ENCODE results near the gene MPPED2.

Gene MPPED2

DNA sequence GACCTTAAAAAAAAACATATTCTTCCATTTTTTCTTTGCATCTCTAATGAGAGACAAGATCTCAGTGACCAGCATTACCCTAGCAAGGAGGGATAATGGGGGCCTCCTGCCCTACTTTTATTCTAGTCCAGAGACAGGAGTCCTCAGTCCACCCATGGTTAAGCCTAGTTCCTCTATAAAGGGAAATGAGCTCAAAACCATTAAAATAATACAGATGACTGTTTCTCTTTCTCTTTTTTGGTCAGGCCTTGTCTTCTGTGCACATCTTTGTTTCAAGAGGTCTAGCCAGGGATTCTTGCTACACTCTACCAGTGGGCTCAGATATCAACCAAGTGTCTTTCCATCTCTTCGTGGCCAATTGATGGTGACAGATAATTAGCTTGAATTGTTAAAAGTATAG is 73.1 kb downstream of the MPPED2 start:
- TF ChIP-seq RAD21 (IDR thresholded peaks at IDR 0.05; ENCODE audit: low read depth) (no peak), YY1 (IDR thresholded peaks at IDR 0.05; ENCODE audit: low read depth) (no peak), ZBTB7A (IDR thresholded peaks at IDR 0.05; ENCODE audit: low read depth) (no peak), FOXM1 (IDR thresholded peaks at IDR 0.05; ENCODE audit: borderline replicate concordance, low read depth) (no peak), CEBPB (IDR thresholded peaks at IDR 0.05) (no peak), CREB1 (IDR thresholded peaks at IDR 0.05; ENCODE audit: low read depth) (no peak), TEAD4 (IDR thresholded peaks at IDR 0.05) (no peak), EGR1 (IDR thresholded peaks at IDR 0.05) (no peak), TAF1 (IDR thresholded peaks at IDR 0.05; ENCODE audit: low read depth) (no peak), EP300 (IDR thresholded peaks at IDR 0.05; ENCODE audit: borderline replicate concordance) (no peak), NFIC (IDR thresholded peaks at IDR 0.05) (no peak)
- TF ChIP-seq, protein P1, sequence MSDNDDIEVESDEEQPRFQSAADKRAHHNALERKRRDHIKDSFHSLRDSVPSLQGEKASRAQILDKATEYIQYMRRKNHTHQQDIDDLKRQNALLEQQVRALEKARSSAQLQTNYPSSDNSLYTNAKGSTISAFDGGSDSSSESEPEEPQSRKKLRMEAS (IDR thresholded peaks at IDR 0.05): no peak
- TF ChIP-seq, protein P2, sequence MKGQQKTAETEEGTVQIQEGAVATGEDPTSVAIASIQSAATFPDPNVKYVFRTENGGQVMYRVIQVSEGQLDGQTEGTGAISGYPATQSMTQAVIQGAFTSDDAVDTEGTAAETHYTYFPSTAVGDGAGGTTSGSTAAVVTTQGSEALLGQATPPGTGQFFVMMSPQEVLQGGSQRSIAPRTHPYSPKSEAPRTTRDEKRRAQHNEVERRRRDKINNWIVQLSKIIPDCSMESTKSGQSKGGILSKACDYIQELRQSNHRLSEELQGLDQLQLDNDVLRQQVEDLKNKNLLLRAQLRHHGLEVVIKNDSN (IDR thresholded peaks at IDR 0.05): no peak
- TF ChIP-seq, protein P3, sequence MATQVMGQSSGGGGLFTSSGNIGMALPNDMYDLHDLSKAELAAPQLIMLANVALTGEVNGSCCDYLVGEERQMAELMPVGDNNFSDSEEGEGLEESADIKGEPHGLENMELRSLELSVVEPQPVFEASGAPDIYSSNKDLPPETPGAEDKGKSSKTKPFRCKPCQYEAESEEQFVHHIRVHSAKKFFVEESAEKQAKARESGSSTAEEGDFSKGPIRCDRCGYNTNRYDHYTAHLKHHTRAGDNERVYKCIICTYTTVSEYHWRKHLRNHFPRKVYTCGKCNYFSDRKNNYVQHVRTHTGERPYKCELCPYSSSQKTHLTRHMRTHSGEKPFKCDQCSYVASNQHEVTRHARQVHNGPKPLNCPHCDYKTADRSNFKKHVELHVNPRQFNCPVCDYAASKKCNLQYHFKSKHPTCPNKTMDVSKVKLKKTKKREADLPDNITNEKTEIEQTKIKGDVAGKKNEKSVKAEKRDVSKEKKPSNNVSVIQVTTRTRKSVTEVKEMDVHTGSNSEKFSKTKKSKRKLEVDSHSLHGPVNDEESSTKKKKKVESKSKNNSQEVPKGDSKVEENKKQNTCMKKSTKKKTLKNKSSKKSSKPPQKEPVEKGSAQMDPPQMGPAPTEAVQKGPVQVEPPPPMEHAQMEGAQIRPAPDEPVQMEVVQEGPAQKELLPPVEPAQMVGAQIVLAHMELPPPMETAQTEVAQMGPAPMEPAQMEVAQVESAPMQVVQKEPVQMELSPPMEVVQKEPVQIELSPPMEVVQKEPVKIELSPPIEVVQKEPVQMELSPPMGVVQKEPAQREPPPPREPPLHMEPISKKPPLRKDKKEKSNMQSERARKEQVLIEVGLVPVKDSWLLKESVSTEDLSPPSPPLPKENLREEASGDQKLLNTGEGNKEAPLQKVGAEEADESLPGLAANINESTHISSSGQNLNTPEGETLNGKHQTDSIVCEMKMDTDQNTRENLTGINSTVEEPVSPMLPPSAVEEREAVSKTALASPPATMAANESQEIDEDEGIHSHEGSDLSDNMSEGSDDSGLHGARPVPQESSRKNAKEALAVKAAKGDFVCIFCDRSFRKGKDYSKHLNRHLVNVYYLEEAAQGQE (IDR thresholded peaks at IDR 0.05; ENCODE audit: low read depth): no peak

DNA sequence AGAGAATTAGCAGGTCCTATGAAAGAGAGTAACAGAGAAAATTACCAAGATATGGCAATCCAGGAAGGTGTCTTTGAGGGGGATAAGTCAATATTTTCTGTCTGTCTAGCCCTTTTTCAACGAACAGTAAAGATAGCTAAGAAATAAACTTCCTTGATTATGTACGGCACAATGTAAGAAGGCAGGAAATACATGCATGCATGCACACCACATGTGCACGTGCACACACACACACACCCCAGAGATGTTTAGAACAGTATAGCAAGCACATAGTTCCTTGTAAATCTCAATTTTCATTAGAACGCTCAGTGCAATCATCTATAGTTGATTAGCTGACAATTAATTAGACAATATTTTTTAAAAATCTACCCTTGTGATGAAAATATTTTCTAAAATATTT is 74.7 kb downstream of the MPPED2 start:
- no peak for TF ChIP-seq EP300 (IDR thresholded peaks at IDR 0.05; ENCODE audit: borderline replicate concordance)
- no peak for TF ChIP-seq YY1 (IDR thresholded peaks at IDR 0.05; ENCODE audit: low read depth)
- TF ChIP-seq TAF1 (IDR thresholded peaks at IDR 0.05; ENCODE audit: low read depth): no peak
- no peak for TF ChIP-seq TEAD4 (IDR thresholded peaks at IDR 0.05)
- TF ChIP-seq ZBTB7A (IDR thresholded peaks at IDR 0.05; ENCODE audit: low read depth): no peak
- TF ChIP-seq, protein P2 (IDR thresholded peaks at IDR 0.05): no peak
- TF ChIP-seq TCF12 (IDR thresholded peaks at IDR 0.05; ENCODE audit: low read depth): no peak
- TF ChIP-seq, protein P3 (IDR thresholded peaks at IDR 0.05; ENCODE audit: low read depth): no peak
- no peak for TF ChIP-seq NFIC (IDR thresholded peaks at IDR 0.05)
- TF ChIP-seq, protein P1 (IDR thresholded peaks at IDR 0.05): no peak
- no peak for TF ChIP-seq CEBPB (IDR thresholded peaks at IDR 0.05)
- no peak for TF ChIP-seq EGR1 (IDR thresholded peaks at IDR 0.05)

DNA sequence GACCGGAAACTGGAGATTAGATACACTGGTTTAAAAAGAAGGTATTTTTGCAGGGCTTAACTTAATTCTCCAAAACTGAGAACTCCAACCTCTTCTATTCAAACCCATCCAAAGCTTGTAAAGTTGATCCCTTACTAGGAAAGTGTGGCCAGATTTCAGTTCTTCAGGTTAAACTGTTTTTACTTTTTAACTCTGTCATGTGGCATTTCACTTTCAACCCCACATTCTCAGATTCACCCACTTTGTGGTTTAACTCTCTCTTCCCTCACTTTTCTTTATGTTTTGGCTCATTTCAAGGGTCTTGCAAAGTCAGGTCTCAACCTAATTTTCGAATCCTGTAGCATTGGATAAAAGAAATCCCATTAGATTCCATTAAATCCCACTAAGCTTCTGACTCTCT is 75.4 kb downstream of the MPPED2 start:
- TF ChIP-seq TEAD4 (IDR thresholded peaks at IDR 0.05): no peak
- TF ChIP-seq EGR1 (IDR thresholded peaks at IDR 0.05): no peak
- no peak for TF ChIP-seq NFIC (IDR thresholded peaks at IDR 0.05)
- no peak for TF ChIP-seq RAD21 (IDR thresholded peaks at IDR 0.05; ENCODE audit: low read depth)
- TF ChIP-seq, protein P3 (IDR thresholded peaks at IDR 0.05; ENCODE audit: low read depth): no peak
- TF ChIP-seq ZBTB7A (IDR thresholded peaks at IDR 0.05; ENCODE audit: low read depth): no peak
- TF ChIP-seq, protein P2 (IDR thresholded peaks at IDR 0.05): no peak

DNA sequence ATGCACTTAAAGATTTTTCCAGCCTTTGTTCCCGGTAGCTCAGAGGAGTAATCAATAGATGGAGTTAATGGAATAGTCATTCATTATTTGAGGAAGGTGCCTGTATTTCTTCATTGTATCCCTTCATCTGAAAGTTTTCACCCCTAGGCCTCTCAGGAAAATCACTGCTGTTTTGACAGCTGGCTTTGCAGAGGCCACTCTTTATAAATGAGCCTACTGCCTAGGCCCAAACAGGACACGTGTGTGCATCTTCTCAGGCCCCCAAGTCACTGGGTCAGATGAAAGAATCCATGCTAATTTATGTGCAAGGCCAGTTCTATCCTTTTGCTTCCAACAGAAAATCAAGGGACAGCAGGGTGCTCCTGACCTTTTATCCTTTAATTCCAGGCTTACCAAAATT is 76.8 kb downstream of the MPPED2 start:
- no peak for TF ChIP-seq CEBPB (IDR thresholded peaks at IDR 0.05)
- no peak for TF ChIP-seq NFIC (IDR thresholded peaks at IDR 0.05)
- no peak for TF ChIP-seq FOXM1 (IDR thresholded peaks at IDR 0.05; ENCODE audit: borderline replicate concordance, low read depth)
- no peak for TF ChIP-seq CREB1 (IDR thresholded peaks at IDR 0.05; ENCODE audit: low read depth)
- no peak for TF ChIP-seq EP300 (IDR thresholded peaks at IDR 0.05; ENCODE audit: borderline replicate concordance)
- no peak for TF ChIP-seq RAD21 (IDR thresholded peaks at IDR 0.05; ENCODE audit: low read depth)
- TF ChIP-seq, protein P1 (IDR thresholded peaks at IDR 0.05): no peak
- TF ChIP-seq ZBTB7A (IDR thresholded peaks at IDR 0.05; ENCODE audit: low read depth): no peak
- no peak for TF ChIP-seq EGR1 (IDR thresholded peaks at IDR 0.05)
- no peak for TF ChIP-seq TAF1 (IDR thresholded peaks at IDR 0.05; ENCODE audit: low read depth)
- TF ChIP-seq, protein P2 (IDR thresholded peaks at IDR 0.05): no peak
- TF ChIP-seq TCF12 (IDR thresholded peaks at IDR 0.05; ENCODE audit: low read depth): no peak
- no peak for TF ChIP-seq YY1 (IDR thresholded peaks at IDR 0.05; ENCODE audit: low read depth)
- TF ChIP-seq, protein P3 (IDR thresholded peaks at IDR 0.05; ENCODE audit: low read depth): no peak
- no peak for TF ChIP-seq TEAD4 (IDR thresholded peaks at IDR 0.05)

All from Ishikawa (cell line).